Measurements from ENCODE around the gene ZAP70. TPM values are rescaled to one million over a fixed set of nuclear protein-coding genes. Genes with fewer than 3 reads are reported as not detected.
A peak's percentile ranks its signal among the peaks of the same experiment; 100 is the strongest.

Gene ZAP70
- total and polyA plus RNA-seq, 10 of the 15 experiments (the other 5 are each of a cell fraction or from before 2014, with no cell fraction given): 0.18 to 2.9 (median 1.2) TPM; not detected in 1

DNA sequence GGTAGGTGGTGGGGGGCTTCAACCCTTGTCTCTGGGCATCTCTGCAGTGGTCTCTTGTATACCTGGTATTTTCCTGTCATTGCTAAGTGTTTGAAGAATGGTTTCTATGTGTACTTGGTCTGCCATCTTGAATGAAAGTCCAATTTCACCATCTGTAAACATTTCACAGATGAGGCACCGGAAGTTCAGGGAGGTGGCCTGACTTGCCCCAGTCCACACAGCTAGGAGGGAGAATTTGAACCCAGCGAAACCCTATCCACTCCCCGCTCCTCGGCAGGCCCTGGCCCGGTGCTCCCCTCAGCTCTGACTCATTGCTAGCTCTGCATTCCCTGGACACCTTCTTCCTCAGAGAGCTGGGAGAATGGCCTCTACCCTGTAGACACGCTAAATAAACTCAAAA lies 30.5 kb downstream of the ZAP70 start (continued):
- TF ChIP-seq RAD51 (IDR thresholded peaks at IDR 0.05) (no peak), SMARCA5 (IDR thresholded peaks at IDR 0.05) (no peak), CEBPB (IDR thresholded peaks at IDR 0.05; ENCODE audit: borderline replicate concordance in 1 of 2, low read depth in 2 of 2, low read length in 2 of 2) (no peak), ZNF384 (IDR thresholded peaks at IDR 0.05; ENCODE audit: borderline replicate concordance, low read depth, low read length) (no peak)
- TF ChIP-seq, protein P1, sequence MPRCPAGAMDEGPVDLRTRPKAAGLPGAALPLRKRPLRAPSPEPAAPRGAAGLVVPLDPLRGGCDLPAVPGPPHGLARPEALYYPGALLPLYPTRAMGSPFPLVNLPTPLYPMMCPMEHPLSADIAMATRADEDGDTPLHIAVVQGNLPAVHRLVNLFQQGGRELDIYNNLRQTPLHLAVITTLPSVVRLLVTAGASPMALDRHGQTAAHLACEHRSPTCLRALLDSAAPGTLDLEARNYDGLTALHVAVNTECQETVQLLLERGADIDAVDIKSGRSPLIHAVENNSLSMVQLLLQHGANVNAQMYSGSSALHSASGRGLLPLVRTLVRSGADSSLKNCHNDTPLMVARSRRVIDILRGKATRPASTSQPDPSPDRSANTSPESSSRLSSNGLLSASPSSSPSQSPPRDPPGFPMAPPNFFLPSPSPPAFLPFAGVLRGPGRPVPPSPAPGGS (IDR thresholded peaks at IDR 0.05; ENCODE audit: borderline replicate concordance, insufficient read depth, low read depth, low read length, poor library complexity, severe bottlenecking): no peak

- ATAC-seq (peak; percentile 91), DNase-seq (ENCODE audit: low read depth, low spot score) (peak; percentile 21), FAIRE-seq (peak; percentile 74)
- POLR2A ChIA-PET: no interaction called here
- no peaks in the 10 kb centered on the region for H4K20me1 ChIP-seq (ENCODE audit: control insufficient read depth, insufficient read depth)
- H3K27me3 ChIP-seq (replicated peaks in 1 of 2; ENCODE audit: control insufficient read depth in 2 of 2, insufficient read depth in 2 of 2, low read length in 1 of 2): no peaks in the 10 kb centered on the region
- BruUV-seq (replicated peaks): no TSS peak
- no peaks in the 10 kb centered on the region for H3K36me3 ChIP-seq (ENCODE audit: control insufficient read depth in 2 of 2, insufficient read depth in 2 of 2, low read length in 1 of 2)
- SMC1A ChIA-PET (ENCODE audit: uncharacterized antibody, unreplicated experiment): no interaction called here
- TF ChIP-seq SP1 (IDR thresholded peaks at IDR 0.05; ENCODE audit: low read depth, low read length) (no peak), PAX5 (IDR thresholded peaks at IDR 0.05; ENCODE audit: borderline replicate concordance, low read depth, low read length) (peak; percentile 76; the same call in 1 of the 2 replicates), PKNOX1 (IDR thresholded peaks at IDR 0.05) (peak; percentile 87), KLF5 (IDR thresholded peaks at IDR 0.05; ENCODE audit: partially characterized antibody) (no peak), IKZF2 (IDR thresholded peaks at IDR 0.05) (peak; percentile 28 to 31; a peak in 2 of 4 replicates), ZSCAN29 (IDR thresholded peaks at IDR 0.05) (no peak), BHLHE40 (IDR thresholded peaks at IDR 0.05; ENCODE audit: borderline replicate concordance in 1 of 2, low read depth in 2 of 2, low read length in 1 of 2) (peak; percentile 49 to 69; a peak in 3 of 4 replicates), BCL11A (IDR thresholded peaks at IDR 0.05; ENCODE audit: low read depth, low read length) (no peak), DPF2 (IDR thresholded peaks at IDR 0.05) (peak; percentile 64; the same call in 1 of the 2 replicates), RUNX3 (IDR thresholded peaks at IDR 0.05; ENCODE audit: low read length) (peak; percentile 83), IKZF1 (conservative IDR thresholded peaks at IDR 0.05) (peak; percentile 46; the same call in 1 of the 2 replicates), CBFB (IDR thresholded peaks at IDR 0.05; ENCODE audit: low read depth) (peak; percentile 39; the same call in 1 of the 2 replicates), MTA2 (IDR thresholded peaks at IDR 0.05; ENCODE audit: low read depth) (peak; percentile 53; the same call in 1 of the 2 replicates), JUNB (IDR thresholded peaks at IDR 0.05) (peak; percentile 30)
- TF ChIP-seq, protein P2, sequence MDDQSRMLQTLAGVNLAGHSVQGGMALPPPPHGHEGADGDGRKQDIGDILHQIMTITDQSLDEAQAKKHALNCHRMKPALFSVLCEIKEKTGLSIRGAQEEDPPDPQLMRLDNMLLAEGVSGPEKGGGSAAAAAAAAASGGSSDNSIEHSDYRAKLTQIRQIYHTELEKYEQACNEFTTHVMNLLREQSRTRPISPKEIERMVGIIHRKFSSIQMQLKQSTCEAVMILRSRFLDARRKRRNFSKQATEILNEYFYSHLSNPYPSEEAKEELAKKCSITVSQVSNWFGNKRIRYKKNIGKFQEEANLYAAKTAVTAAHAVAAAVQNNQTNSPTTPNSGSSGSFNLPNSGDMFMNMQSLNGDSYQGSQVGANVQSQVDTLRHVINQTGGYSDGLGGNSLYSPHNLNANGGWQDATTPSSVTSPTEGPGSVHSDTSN (IDR thresholded peaks at IDR 0.05; ENCODE audit: insufficient replicate concordance, low read depth, low read length): peak; percentile 59
- intact Hi-C loops (cut with micrococcal nuclease; ENCODE audit: unreplicated experiment): no loop called here
- 30% methylated on average over 10 of the region's 10 CpGs for WGBS (ENCODE audit: insufficient coverage, insufficient replicate concordance, low lambda C conversion rate, missing lambda C conversion rate)
- H3K4me3 ChIP-seq: no peak overlapping the region
- H3K79me2 ChIP-seq (ENCODE audit: control insufficient read depth, insufficient read depth, low read length): no peaks in the 10 kb centered on the region
- 0 out of 2 replicates have a peak overlapping the region, but pooled peaks have one; percentile 24 for H3K4me2 ChIP-seq (ENCODE audit: control insufficient read depth, insufficient read depth)
- H3K9ac ChIP-seq (ENCODE audit: control insufficient read depth, insufficient read depth, low read length): no peak overlapping the region
- H2AFZ ChIP-seq (ENCODE audit: control insufficient read depth, low read depth, low read length): no peak overlapping the region
- RAD21 ChIA-PET (ENCODE audit: unreplicated experiment): no interaction called here
- peaks cover 8% of the 10 kb centered on the region for H3K4me1 ChIP-seq (ENCODE audit: control insufficient read depth, insufficient read depth, low read length)
- in situ Hi-C loops (cut with MboI): no loop called here
- CTCF ChIA-PET: interaction anchor here (1.4 kb wide), 1 partner anchor 45 kb away, joined by 3 read pairs; no protein-coding TSS in a partner anchor
- H3K27ac ChIP-seq (ENCODE audit: control insufficient read depth, insufficient read depth): no peak overlapping the region
- H3K9me3 ChIP-seq (replicated peaks; ENCODE audit: control insufficient read depth, insufficient read depth, low read length): no peaks in the 10 kb centered on the region
These were observed 32.2 kb downstream of the ZAP70 start for GRCh38 chr2:97745474-97746174.
